HG02759 (cell line): Measurements from ENCODE around the gene PHF12.

Experiments
- ATAC-seq: cut with Tn5 transposase; IDR thresholded peaks from one replicate; pipeline ENCODE4 v1.9.1; 2021; ENCODE audit warnings: mild to moderate bottlenecking, moderate library complexity; ENCODE audit not compliant: unreplicated experiment

PHF12 gene

DNA sequence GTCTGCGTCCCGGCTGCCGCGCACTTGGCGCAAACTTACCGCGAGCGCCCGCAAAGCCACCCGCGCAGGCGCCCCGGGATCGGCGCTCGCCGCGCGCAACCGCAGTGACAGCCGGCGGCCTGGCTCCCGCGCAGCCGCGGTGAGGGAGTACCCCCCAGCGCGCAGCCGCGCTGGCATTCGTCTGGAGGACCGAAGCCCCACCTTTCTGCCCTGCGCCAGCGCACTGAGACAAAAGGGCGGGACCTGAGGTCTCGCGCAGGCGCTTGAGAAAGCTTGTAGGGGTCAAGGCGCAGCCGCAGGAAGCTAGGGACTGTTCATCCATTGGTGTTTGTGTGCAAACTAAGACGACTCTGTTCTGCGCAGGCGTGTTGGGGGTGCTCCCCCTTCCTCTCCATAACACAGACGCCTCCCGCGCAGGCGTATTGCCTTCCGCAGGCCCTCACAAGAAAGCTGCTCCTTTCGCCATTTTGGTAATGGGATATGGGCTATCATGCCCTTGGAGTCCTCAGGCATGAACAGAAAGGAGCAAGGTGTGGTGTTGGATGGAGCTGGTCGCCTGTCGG lies at the start of gene PHF12:
Gene PHF12, minus strand, starts transcription at position 91 of the 563 bp plus-strand sequence. CDS start 558 bp downstream, outside the sequence.
- ATAC-seq, result peak; percentile 68

DNA sequence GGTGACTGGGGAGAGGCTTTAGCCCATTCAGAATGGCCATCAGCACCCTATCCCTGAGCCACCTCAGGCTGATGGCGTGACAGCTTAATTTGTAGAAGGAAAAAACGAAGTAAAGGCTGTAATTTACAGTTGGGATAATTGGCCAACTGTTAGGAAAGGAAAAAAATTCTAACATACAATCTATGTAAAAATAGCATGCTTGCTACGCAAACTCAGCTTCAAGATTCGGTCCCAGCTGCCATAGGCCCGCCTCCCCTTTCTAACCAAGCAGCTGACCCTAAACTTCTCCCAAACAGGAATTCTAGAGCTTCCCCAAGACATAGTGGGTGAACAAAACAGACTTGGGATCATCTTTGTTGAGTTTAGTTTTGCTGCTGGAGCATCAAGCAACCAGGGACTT lies 49.7 kb upstream of the PHF12 start:
- no peak for ATAC-seq

DNA sequence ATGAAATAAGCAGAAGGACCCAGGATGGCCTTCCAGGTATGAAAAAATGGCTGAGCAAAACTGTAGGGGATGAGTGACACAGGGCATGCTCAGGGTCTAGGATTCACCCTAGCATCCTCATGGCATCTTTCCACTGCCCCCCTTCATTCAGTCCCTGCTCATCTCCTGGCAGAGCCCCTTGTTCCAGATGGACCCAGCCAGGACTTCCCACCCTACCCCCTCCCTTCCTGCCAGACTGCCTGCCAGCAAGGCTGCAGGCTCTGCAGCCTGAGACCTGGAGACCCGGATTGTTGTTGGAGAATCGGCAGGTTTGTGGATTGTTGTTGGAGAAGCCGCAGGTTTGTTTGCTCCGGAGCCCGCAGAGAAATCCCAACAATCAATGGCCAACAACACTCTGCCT lies 47.9 kb upstream of the PHF12 start:
- no peak for ATAC-seq

DNA sequence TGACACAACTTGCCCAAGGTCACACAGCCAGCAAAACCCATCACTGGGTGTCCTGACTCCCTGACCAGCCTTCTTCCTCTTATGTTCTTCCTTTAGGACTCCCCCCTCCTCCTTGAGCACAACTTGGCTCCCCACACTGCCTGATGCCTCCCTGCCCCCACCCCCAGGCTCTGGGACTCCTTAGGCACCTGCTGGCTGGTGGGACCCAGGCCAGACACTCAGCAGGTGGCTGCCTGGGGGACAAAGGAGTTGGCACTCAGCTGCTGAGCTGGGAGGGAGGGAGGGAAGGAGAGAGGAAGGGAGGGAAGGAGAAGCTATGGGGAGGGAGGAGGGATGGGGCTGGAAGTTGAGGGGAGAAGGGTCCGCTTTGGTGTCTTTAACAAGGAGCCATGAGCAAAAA lies 46.5 kb upstream of the PHF12 start:
- no peak for ATAC-seq

DNA sequence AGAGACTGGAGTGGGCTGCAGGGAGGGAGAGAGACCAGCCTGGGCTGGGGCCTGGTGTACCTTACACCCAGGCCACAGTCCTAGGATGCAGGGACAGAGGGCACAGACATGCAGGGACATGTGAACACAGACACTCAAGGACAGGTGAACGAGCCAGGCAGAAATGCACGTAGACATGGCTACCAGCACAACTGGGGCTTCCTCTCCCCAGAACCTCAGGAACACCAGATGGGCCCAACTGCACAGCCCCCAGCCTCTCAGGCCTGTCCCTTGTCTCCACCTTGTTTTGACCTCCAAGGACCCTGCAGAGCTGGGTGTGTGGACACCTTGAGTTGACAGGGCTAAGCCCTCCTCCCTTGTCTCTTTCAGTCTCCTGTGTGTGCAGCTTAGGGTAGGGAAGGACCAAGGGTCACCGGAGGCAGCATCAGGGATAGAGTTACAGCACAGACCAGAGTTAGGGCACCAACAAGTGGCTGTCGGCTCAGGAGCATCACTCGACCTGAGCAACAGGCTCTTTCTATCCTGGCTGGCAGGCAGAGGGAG lies 45.3 kb upstream of the PHF12 start:
- ATAC-seq, result no peak

DNA sequence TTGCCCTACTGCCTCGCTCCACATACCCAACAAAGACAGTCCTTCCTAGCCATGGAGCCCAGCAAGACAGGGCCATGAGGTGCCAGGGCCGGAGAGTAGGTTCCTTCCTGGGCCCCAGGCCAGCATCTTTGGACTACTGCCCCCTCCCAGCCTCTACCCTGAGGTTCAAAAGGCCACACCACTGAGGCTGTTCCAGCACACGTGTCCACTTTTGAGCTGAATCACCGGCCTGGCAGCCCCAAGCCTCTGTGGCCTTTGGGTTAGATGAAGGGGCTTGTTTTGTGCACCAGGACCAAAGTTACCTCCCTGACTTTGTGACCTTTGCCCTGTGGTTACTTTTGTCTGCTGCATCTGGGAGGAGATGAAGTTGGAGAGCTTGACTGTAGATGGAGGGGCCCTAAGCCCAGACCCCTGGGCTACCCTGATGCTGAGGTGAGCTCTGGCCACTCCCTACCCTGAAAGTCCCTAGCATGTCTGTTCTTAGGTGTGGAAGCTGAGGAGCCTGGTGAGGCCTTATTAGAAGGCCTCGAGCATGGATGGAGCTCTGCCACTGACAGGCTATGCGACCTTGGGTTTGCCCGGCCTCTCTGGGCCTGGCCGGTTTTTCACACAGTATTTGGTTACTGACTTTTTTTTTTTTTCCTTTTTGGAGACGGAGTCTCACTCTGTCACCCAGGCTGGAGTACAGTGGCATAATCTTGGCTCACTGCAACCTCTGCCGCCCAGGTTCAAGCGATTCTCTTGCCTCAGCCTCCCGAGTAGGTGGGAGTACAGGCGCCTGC lies 42.5 kb upstream of the PHF12 start:
- no peak for ATAC-seq

DNA sequence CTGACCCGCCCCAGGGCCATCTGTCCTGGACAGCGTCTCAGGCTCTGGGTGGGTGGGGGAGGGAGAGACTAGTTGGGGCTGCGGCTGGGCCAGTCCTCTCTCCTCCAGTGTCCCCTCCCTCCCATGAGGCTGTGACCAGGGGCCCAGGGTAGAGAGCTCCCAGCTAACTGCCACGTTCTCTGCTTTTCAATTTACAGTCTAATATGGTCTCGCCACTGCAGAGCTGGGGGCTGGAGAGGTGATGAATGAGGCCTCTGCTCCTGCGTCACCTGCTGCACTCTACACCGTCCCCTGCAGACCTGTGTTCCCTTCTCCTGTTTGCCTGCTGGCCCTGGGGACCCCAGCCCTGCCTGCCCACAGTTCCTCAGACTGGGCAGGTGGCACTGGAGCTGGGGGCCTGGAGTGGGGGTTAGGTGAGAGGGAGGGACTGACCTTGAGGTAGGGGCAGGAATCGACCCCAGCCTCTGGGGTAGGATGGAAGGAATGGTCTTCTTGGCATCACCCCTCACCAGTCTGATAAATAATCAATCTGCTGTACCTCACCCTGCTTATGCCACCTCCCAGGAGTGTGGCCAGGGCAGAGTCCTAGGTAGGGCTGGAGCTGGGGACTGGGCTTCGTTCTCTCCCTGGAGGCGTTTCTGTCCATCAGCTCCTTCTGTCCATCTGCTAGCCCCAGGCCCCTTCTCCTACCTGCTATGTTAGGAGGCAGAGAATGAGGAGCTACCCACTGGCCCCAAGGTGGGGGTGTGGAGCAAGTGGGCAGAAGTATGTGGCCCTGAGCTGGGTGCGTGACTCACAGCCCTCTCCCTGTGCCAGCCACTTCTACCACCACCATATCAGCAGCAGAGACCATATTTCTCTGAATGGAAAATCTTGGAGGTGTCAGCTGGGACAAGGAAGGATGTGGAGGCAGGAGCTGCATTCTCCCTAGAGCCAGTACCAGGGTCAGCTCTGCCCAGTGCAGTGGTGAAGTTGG lies 41.6 kb upstream of the PHF12 start:
- no peak for ATAC-seq

DNA sequence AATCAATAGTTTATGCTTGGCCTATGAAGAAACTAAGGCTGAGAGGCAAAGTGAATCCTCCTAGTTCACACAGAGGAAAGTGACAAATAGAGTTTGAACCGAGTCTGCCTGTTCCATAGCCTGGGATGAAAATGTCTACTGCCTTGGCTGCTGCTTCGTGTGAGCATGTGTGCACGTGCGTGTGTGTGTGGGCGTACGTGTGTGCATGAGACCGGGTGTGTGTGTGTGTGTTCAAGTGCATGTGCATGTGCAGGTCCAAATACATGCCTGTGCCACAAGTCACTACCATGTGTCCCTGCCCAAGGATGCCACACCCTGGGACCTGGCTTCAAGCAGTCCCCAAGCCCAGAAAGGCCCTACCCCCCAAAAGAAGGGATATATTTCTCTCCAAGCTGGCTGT lies 40.9 kb upstream of the PHF12 start:
- ATAC-seq, result no peak

DNA sequence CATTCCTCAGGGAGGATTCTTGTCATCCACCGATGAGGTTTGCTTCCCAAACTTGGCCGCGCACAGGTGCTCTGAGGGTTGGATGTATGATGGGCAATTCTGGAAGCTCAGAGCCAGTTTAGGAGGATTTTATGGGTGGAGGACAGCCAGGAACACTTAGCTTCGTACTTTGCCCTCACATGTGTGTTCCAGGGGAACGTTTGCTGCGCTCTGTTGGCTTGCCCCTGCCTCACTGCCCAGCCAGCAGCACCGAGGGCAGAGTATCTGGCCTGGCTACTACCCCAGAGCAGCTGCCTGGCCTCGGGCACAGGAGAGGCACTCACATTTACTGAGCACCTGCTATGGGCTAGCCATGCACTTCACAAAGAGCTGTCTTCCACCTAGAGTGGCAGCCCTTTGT lies 40.5 kb upstream of the PHF12 start:
- no peak for ATAC-seq

DNA sequence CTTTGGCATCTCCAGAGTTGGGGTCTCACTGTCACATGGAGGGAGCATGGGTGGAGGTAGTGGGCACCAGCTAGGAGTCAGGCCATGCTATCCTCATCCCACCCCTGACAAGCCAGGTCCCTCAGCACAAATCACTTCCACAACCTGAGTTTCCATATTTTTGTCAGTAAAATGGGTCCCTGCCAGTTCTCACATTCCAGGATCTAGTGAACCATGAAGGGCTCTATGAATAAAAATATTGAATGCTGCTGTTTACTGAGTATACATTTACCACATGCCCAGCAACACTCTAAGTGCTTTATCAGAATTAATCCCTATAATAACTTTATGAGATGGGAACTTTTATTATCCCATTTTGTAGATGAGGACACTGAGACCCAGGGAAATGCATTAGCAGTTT lies 37.7 kb upstream of the PHF12 start:
- ATAC-seq, result no peak

DNA sequence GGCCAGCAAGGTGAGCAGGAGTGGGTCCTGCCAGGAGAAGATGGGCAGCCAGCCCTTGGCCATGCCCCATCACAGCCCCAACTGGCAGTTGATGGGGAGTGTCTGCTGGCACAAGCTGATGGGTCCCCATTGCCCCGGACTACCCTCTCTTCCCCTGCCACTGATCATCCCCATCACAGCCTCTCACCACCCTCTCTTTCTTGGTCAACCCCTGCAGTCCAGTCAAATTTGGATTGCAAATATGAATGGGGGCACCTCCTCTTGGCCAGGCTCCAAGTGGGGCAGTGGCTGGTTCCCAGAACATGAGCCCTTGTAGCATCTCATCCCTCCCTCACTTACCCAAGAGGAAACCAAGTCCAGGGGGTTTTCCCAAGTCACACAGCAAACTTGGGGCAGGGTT lies 37.2 kb upstream of the PHF12 start:
- no peak for ATAC-seq

DNA sequence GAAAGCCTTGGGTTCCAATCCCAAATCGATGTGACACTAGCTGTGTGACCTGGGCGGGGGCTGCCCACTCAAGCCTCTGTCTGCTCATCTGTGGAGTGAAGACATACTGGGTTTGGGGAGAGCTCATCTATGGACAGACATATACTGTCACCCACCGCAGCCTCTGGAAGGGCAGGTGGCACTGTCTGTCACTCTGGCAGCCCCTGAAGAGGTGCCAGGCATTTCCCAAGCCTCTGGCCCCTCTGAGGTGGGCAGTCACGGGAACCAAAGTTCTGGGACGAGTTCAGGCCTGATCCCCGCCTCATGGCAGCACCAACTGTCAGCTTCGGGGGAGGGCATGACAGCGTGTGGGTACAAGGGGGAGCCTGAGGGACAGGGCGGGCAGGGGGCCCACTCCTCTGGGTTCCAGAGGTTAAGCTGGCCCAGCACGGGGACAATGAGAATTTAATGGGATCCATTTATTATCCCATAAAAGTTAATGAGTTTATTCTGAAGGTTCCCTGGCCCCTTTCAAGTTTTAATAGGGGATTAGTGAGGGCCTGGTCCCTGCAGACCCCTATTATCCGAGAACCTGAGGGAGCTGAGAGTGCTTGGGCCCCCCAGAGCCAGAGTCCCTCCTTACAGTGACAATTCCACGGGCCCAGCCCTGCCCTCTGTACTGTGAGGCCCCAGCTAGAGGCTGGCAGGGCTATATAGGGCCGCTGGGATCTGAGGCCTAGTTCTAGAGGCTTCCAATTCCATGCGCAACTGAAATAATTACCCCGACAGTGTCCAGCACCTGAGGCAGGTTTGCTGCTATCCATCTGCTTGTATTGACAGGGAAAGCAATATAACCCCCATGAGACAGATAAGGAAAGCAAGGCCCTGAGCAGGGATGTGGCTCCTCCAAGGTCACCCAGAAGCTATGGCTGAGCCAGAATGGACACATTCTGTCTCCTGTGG lies 35.7 kb upstream of the PHF12 start:
- ATAC-seq, result no peak

DNA sequence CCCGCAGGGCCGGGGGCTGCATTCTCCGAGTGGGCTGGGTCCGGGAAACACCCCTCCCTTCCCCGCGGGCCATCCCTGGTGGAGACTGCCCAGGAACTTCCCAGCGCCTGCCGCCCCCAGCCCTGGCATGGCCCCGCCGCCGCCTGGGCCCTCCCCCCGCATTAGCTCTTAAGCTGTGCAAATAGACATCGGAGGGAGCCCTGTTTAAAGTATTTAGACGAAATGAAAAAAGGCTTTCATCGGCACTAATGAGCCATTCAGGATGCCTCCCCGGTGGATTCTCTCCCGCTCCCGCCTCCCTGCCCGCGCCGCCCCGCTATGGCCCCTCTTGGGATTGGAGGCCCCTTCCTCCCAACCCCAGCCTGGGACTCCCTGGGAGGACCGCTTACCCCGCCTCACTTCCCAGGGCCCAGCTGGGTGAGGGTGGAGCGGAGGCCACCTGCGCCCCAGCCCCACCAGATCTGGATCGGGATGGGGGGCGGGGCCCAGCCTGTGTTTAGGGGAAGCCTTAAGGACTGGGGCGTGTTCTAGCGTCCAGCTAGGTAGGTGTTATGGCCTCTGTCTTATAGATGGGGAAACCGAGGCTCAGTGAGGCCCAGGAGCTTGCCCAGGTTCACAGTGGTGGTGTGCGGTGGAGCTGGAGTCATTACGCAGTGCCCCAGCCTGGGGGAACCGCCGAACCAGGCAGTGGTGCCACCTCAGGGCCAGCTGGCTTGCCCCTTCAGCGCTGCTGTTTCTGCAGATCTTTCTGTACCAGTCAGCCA lies 34.8 kb upstream of the PHF12 start:
- ATAC-seq, result no peak

DNA sequence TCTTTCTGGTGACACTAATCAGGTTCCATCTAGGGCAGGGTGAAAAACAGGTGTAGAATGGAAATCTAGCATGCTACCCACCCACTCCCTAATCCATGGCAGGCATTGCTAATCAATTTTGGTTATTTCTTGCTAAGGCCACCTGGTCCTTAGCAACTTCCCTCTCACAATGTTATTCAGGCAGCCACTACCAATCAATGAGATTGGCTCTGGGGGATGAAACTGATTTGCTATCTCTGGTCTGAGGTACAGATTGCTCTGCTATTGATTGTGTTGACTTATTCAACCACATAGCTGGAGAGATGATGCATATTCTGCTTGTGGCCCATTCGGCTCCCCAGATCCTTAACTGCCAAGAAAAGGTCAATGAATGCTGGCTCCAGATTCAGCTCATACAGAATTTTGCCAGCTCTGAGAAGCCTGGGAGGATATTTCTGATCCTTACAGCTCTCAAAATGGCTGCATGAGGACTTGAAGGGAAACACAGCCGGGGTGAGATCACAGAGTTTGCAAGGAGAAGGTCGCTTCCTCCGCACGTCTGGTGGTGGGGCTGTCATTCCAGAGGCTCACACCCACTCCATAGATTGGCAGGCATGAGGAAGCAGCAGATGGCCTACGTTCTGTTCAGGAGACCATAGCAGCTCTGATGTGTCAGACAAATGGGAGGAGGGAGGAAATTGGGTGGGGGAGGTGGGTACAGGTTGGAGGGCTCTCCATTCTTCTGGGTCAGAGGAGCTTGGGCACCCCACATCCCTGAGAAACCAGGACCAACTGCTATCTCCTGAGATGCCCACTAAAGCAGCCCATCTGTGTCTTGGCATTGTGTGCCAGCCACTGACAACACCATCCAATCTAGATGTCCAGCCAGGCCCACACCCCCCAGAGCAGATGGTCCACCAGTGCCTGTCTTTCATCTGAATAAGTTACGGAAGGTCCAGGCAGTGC lies 32.2 kb upstream of the PHF12 start:
- no peak for ATAC-seq

DNA sequence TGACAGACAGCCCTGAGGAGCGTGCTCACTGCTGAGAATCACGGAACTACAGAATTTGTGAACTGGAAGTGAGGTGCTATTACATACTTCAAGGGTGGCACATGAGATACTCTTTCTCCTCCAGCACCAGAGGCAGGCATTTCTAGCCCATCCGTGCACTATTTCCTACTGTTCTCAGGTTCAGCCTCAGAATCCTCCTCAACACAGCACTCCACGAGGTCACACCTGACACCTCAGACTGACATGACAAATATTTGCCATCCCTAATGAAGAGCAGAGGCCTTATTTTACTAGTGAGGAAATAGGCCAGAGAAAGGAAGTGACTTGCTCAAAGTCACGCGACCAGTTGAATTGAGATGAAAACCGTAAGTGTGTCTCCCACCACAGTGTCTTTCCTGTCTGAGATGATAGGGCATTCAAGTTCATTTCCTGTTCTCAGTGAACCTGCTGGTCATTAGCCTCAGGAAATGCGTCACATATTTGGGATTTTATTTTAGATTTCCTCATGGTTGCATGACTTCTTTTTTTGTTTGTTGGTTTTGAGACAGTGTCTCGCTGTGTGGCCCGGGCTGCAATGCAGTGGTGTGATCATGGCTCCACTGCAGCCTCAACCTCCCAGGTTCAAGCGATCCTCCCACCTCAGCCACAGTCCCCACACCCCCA lies 30.9 kb upstream of the PHF12 start:
- peak; percentile 60 for ATAC-seq

DNA sequence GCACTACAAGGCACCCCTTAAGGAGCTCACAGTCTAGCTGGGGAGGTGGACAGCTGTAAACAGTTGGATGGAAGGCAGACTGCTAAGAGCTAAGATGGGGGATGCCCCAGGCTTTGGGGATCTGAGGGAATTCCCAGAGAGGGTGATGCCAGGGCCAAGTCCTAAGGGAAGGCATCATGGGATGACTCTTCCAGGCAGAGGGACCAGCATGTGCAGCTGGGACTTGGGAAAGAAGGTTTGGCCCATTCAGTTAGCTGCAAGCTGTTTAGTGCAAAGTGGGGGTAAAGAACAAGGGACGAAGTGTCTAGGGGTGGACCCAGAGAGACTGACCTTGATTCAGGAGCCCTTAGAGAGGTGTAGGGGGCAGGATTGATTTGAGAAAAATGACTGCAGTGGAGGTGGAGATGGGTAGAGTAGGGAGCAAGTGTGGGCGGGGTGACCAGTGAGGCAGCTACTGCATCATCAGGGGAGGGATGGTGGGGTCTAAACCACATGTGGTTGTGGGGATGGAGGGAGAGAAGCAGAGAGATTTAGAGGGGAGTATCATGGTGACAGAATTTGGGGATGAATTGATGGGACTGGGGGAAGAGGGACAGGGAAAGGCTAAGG lies 27.1 kb upstream of the PHF12 start:
- ATAC-seq, result no peak

DNA sequence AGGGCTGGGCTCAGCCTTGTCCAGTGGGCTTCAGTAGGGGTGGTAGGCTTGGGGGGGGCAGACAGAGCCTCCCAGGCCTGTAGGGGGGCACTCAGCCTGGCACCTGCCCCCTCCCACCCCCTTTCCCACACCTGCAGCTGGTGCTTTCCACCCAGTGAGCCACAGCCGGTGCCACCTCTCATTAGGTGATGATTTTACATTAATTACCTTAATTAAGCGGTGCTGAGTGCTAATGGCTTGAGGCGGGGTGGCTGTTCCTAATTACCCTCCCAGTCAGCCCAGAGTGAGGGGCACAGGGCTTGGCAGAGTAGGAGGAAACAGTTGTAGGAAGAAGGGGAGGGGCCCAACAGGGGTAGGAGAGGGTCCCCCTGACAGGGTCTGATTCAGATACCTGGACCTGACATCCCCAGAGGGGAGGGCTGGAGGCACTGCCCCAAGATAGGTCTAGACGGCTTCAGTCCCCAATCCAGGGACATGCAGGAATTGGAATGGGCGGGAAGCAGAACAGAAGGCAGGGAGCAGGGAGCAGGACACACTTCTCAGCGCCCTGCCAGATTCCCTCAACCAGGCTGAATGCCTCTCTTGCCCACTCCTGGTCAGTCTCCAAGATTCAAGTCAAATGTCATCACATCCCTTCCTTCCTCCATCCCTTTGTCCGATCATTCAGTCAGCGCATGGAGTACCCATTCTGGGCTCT lies 26.5 kb upstream of the PHF12 start:
- ATAC-seq, result no peak
